ENCODE measurements around the gene THSD7A. TPM values are rescaled to one million over a fixed set of nuclear protein-coding genes. Genes with fewer than 3 reads are reported as not detected.

THSD7A gene
- total and polyA plus RNA-seq, 9 of the 15 experiments (the other 6 are each of a cell fraction or from before 2014, with no cell fraction given): 0.01 to 0.02 TPM; not detected in 7

DNA sequence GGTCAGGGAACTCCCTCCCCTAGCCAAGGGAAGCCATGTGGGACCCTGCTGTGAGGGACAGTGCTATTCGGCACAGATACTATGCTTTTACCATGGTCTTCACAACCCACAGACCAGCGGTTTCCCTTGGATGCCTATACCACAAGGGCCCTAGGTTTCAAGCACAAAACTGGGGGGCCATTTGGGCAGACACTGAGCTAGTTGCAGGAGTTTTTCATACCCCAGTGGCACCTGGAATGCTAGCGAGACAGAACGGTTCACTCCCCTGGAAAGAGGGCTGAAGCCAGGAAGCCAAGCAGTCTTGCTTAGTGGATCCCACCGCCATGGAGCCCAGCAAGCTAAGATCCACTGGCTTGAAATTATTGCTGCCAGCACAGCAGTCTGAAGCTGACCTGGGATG, 156.8 kb downstream of the THSD7A start:
- POLR2A ChIA-PET: no interaction called here
- TF ChIP-seq ETV5 (CRISPR knock-in tag; IDR thresholded peaks at IDR 0.05; ENCODE audit: low read depth): no peak
- no peak for TF ChIP-seq ARID2 (IDR thresholded peaks at IDR 0.05)
- TF ChIP-seq ZNF512 (tag; IDR thresholded peaks at IDR 0.05): no peak
- TF ChIP-seq FOSL1 (tag; conservative IDR thresholded peaks at IDR 0.05): no peak
- TF ChIP-seq SLC30A9 (CRISPR knock-in tag; IDR thresholded peaks at IDR 0.05): no peak
- no peak for TF ChIP-seq HDAC2 (IDR thresholded peaks at IDR 0.05)
- no peak for TF ChIP-seq THRAP3 (IDR thresholded peaks at IDR 0.05; ENCODE audit: borderline replicate concordance)
- TF ChIP-seq, protein P1, sequence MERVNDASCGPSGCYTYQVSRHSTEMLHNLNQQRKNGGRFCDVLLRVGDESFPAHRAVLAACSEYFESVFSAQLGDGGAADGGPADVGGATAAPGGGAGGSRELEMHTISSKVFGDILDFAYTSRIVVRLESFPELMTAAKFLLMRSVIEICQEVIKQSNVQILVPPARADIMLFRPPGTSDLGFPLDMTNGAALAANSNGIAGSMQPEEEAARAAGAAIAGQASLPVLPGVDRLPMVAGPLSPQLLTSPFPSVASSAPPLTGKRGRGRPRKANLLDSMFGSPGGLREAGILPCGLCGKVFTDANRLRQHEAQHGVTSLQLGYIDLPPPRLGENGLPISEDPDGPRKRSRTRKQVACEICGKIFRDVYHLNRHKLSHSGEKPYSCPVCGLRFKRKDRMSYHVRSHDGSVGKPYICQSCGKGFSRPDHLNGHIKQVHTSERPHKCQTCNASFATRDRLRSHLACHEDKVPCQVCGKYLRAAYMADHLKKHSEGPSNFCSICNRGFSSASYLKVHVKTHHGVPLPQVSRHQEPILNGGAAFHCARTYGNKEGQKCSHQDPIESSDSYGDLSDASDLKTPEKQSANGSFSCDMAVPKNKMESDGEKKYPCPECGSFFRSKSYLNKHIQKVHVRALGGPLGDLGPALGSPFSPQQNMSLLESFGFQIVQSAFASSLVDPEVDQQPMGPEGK (CRISPR knock-in tag; IDR thresholded peaks at IDR 0.05; ENCODE audit: borderline replicate concordance): no peak
- TF ChIP-seq SP1 (CRISPR knock-in tag; IDR thresholded peaks at IDR 0.05): no peak
- in situ Hi-C loops (cut with MboI): no loop called here
- Histone ChIP-seq H3K4me1 (replicated peaks in 1 of 2; ENCODE audit: control insufficient read depth in 2 of 2, insufficient read depth in 2 of 2, low read length in 2 of 2) (no peaks in the 10 kb centered on the region), H3K4me3 (no peak overlapping the region), H3K79me2 (ENCODE audit: control insufficient read depth, insufficient read depth, low read length) (no peaks in the 10 kb centered on the region), H3K9me3 (replicated peaks; ENCODE audit: control insufficient read depth, insufficient read depth, low read depth, low read length) (no peaks in the 10 kb centered on the region), H3K9ac (ENCODE audit: insufficient read depth in 1 of 2, low read depth in 2 of 2, low read length in 2 of 2) (no peak overlapping the region), H3K27me3 (ENCODE audit: control insufficient read depth in 2 of 2, insufficient read depth in 2 of 2, low read length in 2 of 2) (no peaks in the 10 kb centered on the region), H3K4me2 (ENCODE audit: insufficient read depth, low read length) (no peak overlapping the region), H3K36me3 (ENCODE audit: control insufficient read depth, insufficient read depth, low read length) (no peaks in the 10 kb centered on the region), H3K9me1 (ENCODE audit: control insufficient read depth, insufficient read depth, low read length) (no peaks in the 10 kb centered on the region), H3K27ac (ENCODE audit: extremely low read depth, low read depth, low read length) (no peak overlapping the region), H2AFZ (ENCODE audit: low read depth, low read length) (no peak overlapping the region), H4K20me1 (replicated peaks; ENCODE audit: control insufficient read depth, insufficient read depth, low read length) (no peaks in the 10 kb centered on the region)
- no peak for ATAC-seq
- DNase-seq (ENCODE audit: extremely low read depth in 1 of 4, low spot score in 3 of 4): no peak
- 0% methylated on average over 5 of the region's 5 CpGs for WGBS (ENCODE audit: insufficient coverage, low coverage, missing lambda C conversion rate)
- CTCF ChIA-PET (ENCODE audit: low intra/inter-chr PET ratio): no interaction called here
- FAIRE-seq: no peak
- intact Hi-C loops (cut with micrococcal nuclease): no loop called here
- BruUV-seq (replicated peaks): no TSS peak
